Panc1 (cell line): ENCODE measurements around the gene MYO7B. TPM values are rescaled to one million over a fixed set of nuclear protein-coding genes. Genes with fewer than 3 reads are reported as not detected.

Experiments used
- ATAC-seq: fragments of 200-7000 bp; cut with Tn5 transposase; 2 replicates; pipeline ENCODE4 v1.9.1; 2020; ENCODE audit warnings: mild to moderate bottlenecking, moderate library complexity
- BruUV-seq: library from RNA; stranded (reverse); fragments of 400-500 nt; replicated peaks from 2 replicates; lab custom pipeline; 2021; lab: Mats Ljungman, UMichigan
- CTCF ChIA-PET: fragments of 300-600 bp; sonication (Branson Sonifier 250); formaldehyde crosslinking; loops from one replicate; lab custom pipeline; 2022; ENCODE audit warnings: antibody characterized with exemption; lab: Charles Lee
- POLR2A ChIA-PET: fragments of 300-600 bp; sonication (Branson Sonifier 250); formaldehyde crosslinking; loops from one replicate; lab custom pipeline; 2022; ENCODE audit warnings: antibody characterized with exemption; lab: Charles Lee
- DNase-seq: peaks from one replicate; pipeline ENCODE4 v3.0.0-alpha.2; 2010; ENCODE audit warnings: low read depth, low spot score
- H3K27ac ChIP-seq: 2 replicates; pipeline ENCODE4 v1.5.1; 2011; ENCODE audit warnings: mild to moderate bottlenecking, low read length, inconsistent platforms
- H3K27me3 ChIP-seq: fragments of 200-500 bp; sonication (Bioruptor generic); 2 replicates; pipeline ENCODE4 v1.6.0; 2014; ENCODE audit warnings: low read length, inconsistent platforms; ENCODE audit not compliant: control insufficient read depth, insufficient read depth
- H3K36me3 ChIP-seq: fragments of 200-500 bp; sonication (Bioruptor generic); 2 replicates; pipeline ENCODE4 v1.5.1; 2014; ENCODE audit warnings: inconsistent platforms, mild to moderate bottlenecking, low read length, moderate library complexity; ENCODE audit not compliant: control insufficient read depth, insufficient read depth
- H3K4me1 ChIP-seq: 2 replicates; pipeline ENCODE4 v1.5.1; 2011; ENCODE audit warnings: inconsistent platforms, mild to moderate bottlenecking, low read length, moderate library complexity; ENCODE audit not compliant: control insufficient read depth, insufficient read depth
- H3K4me3 ChIP-seq, 2 experiments: 2 replicates each; pipeline ENCODE4 v1.5.1; 2011 to 2012; ENCODE audit warnings: low read depth in 2 of 2, low read length in 2 of 2, mild to moderate bottlenecking in 2 of 2, inconsistent platforms in 1 of 2, moderate library complexity in 1 of 2
- H3K9me3 ChIP-seq: fragments of 200-500 bp; sonication (Bioruptor generic); 2 replicates; pipeline ENCODE4 v1.5.1; 2014; ENCODE audit warnings: low read depth, mild to moderate bottlenecking, inconsistent platforms, low read length, moderate library complexity; ENCODE audit not compliant: control insufficient read depth, insufficient read depth
- POLR2AphosphoS5 ChIP-seq: IDR thresholded peaks from 2 replicates; pipeline ENCODE4 v1.6.1; 2012; ENCODE audit warnings: mild to moderate bottlenecking, low read depth, low read length, moderate library complexity
- SIN3A ChIP-seq: IDR thresholded peaks from 2 replicates; pipeline ENCODE4 v1.6.1; 2012; ENCODE audit warnings: low read depth, mild to moderate bottlenecking, low read length, moderate library complexity, borderline replicate concordance; ENCODE audit not compliant: insufficient read depth
- TCF7L2 ChIP-seq: IDR thresholded peaks from 2 replicates; pipeline ENCODE4 v1.6.1; 2011; ENCODE audit warnings: mild to moderate bottlenecking, low read depth, low read length, inconsistent platforms
- in situ Hi-C: cut with HindIII; loops from 2 replicates; pipeline ENCODE4 v1.10.0; 2016; ENCODE audit warnings: low sequenced_read_pairs, low pct_unique_long_range_greater_than_20kb
- intact Hi-C: fragments of 100-400 bp; cut with micrococcal nuclease; formaldehyde crosslinking; loops from one replicate; pipeline ENCODE4 v1.10.0; 2022; ENCODE audit not compliant: unreplicated experiment
- total RNA-seq: library from RNA; stranded (reverse); gene quantifications from one replicate; pipeline ENCODE4 v1.2.1, GENCODE V29; 2021; ENCODE audit not compliant: unreplicated experiment
- TF ChIP-seq, protein P1 (sequence below): fragments of 450-650 bp; IDR thresholded peaks from 2 replicates; pipeline ENCODE4 v1.5.1; 2017; ENCODE audit warnings: mild to moderate bottlenecking
- TF ChIP-seq, protein P2 (sequence below), 2 experiments: IDR thresholded peaks; 2 replicates each; pipeline ENCODE4 v1.6.1; 2011 to 2012; ENCODE audit warnings: low read depth in 2 of 2, control low read depth in 1 of 2, low read length in 1 of 2, mild to moderate bottlenecking in 1 of 2, moderate library complexity in 1 of 2; ENCODE audit not compliant: insufficient read depth in 1 of 2

Gene MYO7B
- total RNA-seq, 1 experiment from 2014 or later: 0.15 TPM

DNA sequence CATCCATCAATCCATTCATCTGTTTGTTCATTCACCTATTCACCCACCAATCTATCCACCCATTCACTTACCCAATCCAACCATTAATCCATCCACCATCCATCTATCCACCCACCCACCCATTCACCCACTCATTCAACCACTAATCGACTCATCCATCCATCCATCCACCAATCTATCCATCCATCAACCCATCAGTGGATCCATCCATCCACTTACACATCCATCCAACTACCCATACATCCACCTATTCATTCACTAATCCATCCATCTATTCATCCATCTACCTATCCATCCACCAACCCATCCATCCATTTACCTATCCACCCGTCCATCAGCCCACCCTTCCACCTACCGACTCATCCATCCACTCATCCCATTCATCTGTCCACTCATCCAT, 11.3 kb downstream of the MYO7B start:
- ATAC-seq: no peak
- in situ Hi-C loops: no loop called here
- POLR2A ChIA-PET: no interaction called here

DNA sequence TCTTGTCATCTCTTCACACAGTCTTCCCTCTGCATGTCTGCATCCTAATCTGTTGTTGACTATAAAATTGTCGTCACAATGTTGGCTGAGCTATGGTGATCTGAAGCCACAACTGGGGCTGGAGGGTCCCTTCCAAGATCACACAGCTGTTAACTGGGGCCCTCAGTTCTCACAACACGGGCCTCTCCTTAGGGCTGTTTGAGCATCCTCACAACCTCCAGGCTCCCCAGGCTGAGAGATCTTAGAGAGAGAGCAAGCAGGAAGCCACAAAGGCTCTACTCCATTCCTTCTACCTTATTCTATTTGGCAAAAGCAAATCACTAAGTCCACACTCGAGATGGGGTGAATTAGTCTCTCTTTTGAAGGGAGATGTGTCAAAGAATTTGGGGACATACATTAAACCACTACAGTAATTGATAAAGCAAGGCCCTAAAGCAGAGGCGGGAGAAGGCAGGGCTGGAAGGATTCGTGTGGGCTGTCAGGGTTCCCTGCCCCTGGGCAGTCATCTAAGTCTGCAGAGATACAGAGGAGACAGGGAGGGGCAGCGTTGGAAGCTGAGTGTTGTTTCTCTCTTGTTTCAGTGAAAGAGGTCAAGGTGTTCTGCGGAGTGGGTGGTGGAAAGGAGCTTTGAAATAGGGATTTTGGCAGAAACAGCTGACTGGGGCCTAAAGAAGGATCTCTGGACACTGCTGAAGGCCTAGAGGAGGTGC, 15.9 kb downstream of the MYO7B start:
- BruUV-seq: no TSS peak
- ChIA-PET CTCF (no interaction called here), POLR2A (interaction anchor here (0.6 kb wide), 1 partner anchor 116 kb away, joined by 3 read pairs; no protein-coding TSS in a partner anchor)
- ATAC-seq (no peak), DNase-seq (no peak)
- H3K27ac ChIP-seq: no peak overlapping the region
- TF ChIP-seq, protein P1, sequence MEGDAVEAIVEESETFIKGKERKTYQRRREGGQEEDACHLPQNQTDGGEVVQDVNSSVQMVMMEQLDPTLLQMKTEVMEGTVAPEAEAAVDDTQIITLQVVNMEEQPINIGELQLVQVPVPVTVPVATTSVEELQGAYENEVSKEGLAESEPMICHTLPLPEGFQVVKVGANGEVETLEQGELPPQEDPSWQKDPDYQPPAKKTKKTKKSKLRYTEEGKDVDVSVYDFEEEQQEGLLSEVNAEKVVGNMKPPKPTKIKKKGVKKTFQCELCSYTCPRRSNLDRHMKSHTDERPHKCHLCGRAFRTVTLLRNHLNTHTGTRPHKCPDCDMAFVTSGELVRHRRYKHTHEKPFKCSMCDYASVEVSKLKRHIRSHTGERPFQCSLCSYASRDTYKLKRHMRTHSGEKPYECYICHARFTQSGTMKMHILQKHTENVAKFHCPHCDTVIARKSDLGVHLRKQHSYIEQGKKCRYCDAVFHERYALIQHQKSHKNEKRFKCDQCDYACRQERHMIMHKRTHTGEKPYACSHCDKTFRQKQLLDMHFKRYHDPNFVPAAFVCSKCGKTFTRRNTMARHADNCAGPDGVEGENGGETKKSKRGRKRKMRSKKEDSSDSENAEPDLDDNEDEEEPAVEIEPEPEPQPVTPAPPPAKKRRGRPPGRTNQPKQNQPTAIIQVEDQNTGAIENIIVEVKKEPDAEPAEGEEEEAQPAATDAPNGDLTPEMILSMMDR: no peak
- TF ChIP-seq POLR2AphosphoS5: no peak
- TF ChIP-seq SIN3A: no peak
- TF ChIP-seq, protein P2, sequence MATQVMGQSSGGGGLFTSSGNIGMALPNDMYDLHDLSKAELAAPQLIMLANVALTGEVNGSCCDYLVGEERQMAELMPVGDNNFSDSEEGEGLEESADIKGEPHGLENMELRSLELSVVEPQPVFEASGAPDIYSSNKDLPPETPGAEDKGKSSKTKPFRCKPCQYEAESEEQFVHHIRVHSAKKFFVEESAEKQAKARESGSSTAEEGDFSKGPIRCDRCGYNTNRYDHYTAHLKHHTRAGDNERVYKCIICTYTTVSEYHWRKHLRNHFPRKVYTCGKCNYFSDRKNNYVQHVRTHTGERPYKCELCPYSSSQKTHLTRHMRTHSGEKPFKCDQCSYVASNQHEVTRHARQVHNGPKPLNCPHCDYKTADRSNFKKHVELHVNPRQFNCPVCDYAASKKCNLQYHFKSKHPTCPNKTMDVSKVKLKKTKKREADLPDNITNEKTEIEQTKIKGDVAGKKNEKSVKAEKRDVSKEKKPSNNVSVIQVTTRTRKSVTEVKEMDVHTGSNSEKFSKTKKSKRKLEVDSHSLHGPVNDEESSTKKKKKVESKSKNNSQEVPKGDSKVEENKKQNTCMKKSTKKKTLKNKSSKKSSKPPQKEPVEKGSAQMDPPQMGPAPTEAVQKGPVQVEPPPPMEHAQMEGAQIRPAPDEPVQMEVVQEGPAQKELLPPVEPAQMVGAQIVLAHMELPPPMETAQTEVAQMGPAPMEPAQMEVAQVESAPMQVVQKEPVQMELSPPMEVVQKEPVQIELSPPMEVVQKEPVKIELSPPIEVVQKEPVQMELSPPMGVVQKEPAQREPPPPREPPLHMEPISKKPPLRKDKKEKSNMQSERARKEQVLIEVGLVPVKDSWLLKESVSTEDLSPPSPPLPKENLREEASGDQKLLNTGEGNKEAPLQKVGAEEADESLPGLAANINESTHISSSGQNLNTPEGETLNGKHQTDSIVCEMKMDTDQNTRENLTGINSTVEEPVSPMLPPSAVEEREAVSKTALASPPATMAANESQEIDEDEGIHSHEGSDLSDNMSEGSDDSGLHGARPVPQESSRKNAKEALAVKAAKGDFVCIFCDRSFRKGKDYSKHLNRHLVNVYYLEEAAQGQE (IDR thresholded peaks at IDR 0.05; ENCODE audit: insufficient read depth in 1 of 2, low read depth in 2 of 2, low read length in 1 of 2): no peak
- no peak for TF ChIP-seq TCF7L2
- no peaks in the 10 kb centered on the region for H3K36me3 ChIP-seq
- no peak overlapping the region for H3K4me3 ChIP-seq
- in situ Hi-C loops: no loop called here
- no peaks in the 10 kb centered on the region for H3K9me3 ChIP-seq
- intact Hi-C loops: no loop called here
- H3K27me3 ChIP-seq: peaks cover 8% of the 10 kb centered on the region; the same call in 1 of the 2 replicates
- H3K4me1 ChIP-seq: no peaks in the 10 kb centered on the region

More for the DNA sequence above, 11.3 kb downstream of the MYO7B start:
- no peaks in the 10 kb centered on the region for H3K4me1 ChIP-seq
- DNase-seq: no peak
- peaks cover 6% of the 10 kb centered on the region; the same call in 1 of the 2 replicates for H3K27me3 ChIP-seq
- CTCF ChIA-PET: no interaction called here
- no TSS peak for BruUV-seq
- no peak overlapping the region for H3K4me3 ChIP-seq
- H3K36me3 ChIP-seq: no peaks in the 10 kb centered on the region
- TF ChIP-seq, protein P1: no peak
- TF ChIP-seq TCF7L2: no peak
- no peak for TF ChIP-seq POLR2AphosphoS5
- TF ChIP-seq, protein P2 (IDR thresholded peaks at IDR 0.05; ENCODE audit: insufficient read depth in 1 of 2, low read depth in 2 of 2, low read length in 1 of 2): no peak
- TF ChIP-seq SIN3A: no peak
- H3K9me3 ChIP-seq: no peaks in the 10 kb centered on the region
- intact Hi-C loops: no loop called here
- H3K27ac ChIP-seq: no peak overlapping the region
